ENCODE results near the gene BGLAP.

Gene BGLAP

GRCh38 chr1:156266051-156266450, 24.1 kb downstream of the BGLAP start:
- TF ChIP-seq CTCF (IDR thresholded peaks at IDR 0.05; ENCODE audit: insufficient read depth, low read depth, low read length, missing control alignments): no peak
- no peak for DNase-seq (ENCODE audit: low read depth)
- H3K4me3 ChIP-seq (ENCODE audit: low read length): no peak overlapping the region

GRCh38 chr1:156268336-156268735, 26.4 kb downstream of the BGLAP start:
- no peak overlapping the region for H3K4me3 ChIP-seq (ENCODE audit: low read length)
- TF ChIP-seq CTCF (IDR thresholded peaks at IDR 0.05; ENCODE audit: insufficient read depth, low read depth, low read length, missing control alignments): no peak
- DNase-seq (ENCODE audit: low read depth): no peak

- H3K4me3 ChIP-seq (ENCODE audit: low read length): no peak overlapping the region
- no peak for TF ChIP-seq CTCF (IDR thresholded peaks at IDR 0.05; ENCODE audit: insufficient read depth, low read depth, low read length, missing control alignments)
- peak; percentile 50 for DNase-seq (ENCODE audit: low read depth)
These were observed 28.3 kb downstream of the BGLAP start for GRCh38 chr1:156270314-156270713.

- no peak overlapping the region for H3K4me3 ChIP-seq (ENCODE audit: low read length)
- no peak for DNase-seq (ENCODE audit: low read depth)
- no peak for TF ChIP-seq CTCF (IDR thresholded peaks at IDR 0.05; ENCODE audit: insufficient read depth, low read depth, low read length, missing control alignments)
These were observed 34.5 kb downstream of the BGLAP start for GRCh38 chr1:156276532-156276931.

- no peak overlapping the region for H3K4me3 ChIP-seq (ENCODE audit: low read length)
- no peak for TF ChIP-seq CTCF (IDR thresholded peaks at IDR 0.05; ENCODE audit: insufficient read depth, low read depth, low read length, missing control alignments)
- peak; percentile 83 for DNase-seq (ENCODE audit: low read depth)
These were observed 35.0 kb downstream of the BGLAP start for GRCh38 chr1:156276966-156277381.

- DNase-seq (ENCODE audit: low read depth): no peak
- no peak overlapping the region for H3K4me3 ChIP-seq (ENCODE audit: low read length)
- TF ChIP-seq CTCF (IDR thresholded peaks at IDR 0.05; ENCODE audit: insufficient read depth, low read depth, low read length, missing control alignments): no peak
These were observed 37.9 kb downstream of the BGLAP start for GRCh38 chr1:156279837-156280236.

GRCh38 chr1:156281281-156281680, 39.3 kb downstream of the BGLAP start:
- TF ChIP-seq CTCF (IDR thresholded peaks at IDR 0.05; ENCODE audit: insufficient read depth, low read depth, low read length, missing control alignments): no peak
- peak overlapping the region; percentile 85 for H3K4me3 ChIP-seq (ENCODE audit: low read length)
- DNase-seq (ENCODE audit: low read depth): peak; percentile 38
